Liver (tissue), 9 donors: ENCODE data around the gene CTXN2. TPM values are rescaled to one million over a fixed set of nuclear protein-coding genes. Genes with fewer than 3 reads are reported as not detected.
A peak's percentile ranks its signal among the peaks of the same experiment; 100 is the strongest.

Experiments used
- DNase-seq: peaks from one replicate; pipeline ENCODE4 v3.0.0-alpha.2; 2017; ENCODE audit warnings: low spot score
- H3K27ac ChIP-seq, 2 donors: one replicate each; pipeline ENCODE4 v1.7.0; 2013; ENCODE audit warnings: inconsistent platforms in 2 of 2, low read length in 2 of 2, control low read depth in 1 of 2, low read depth in 1 of 2, mild to moderate bottlenecking in 1 of 2
- H3K27me3 ChIP-seq, 4 donors: one replicate each; pipeline versions ENCODE4 v1.6.1 to v1.7.0; 2013; ENCODE audit warnings: low read length in 3 of 4, inconsistent platforms in 1 of 4, mild to moderate bottlenecking in 1 of 4, moderate library complexity in 1 of 4; ENCODE audit not compliant: control insufficient read depth in 4 of 4, insufficient read depth in 4 of 4
- H3K36me3 ChIP-seq, 4 donors: one replicate each; pipeline versions ENCODE4 v1.6.1 to v1.7.0; 2013; ENCODE audit warnings: low read length in 3 of 4, mild to moderate bottlenecking in 3 of 4, low read depth in 1 of 4, moderate library complexity in 1 of 4; ENCODE audit not compliant: control insufficient read depth in 4 of 4, insufficient read depth in 3 of 4
- H3K4me1 ChIP-seq, 4 donors: one replicate each; pipeline versions ENCODE4 v1.6.1 to v1.7.0; 2013; ENCODE audit warnings: low read length in 3 of 4, mild to moderate bottlenecking in 3 of 4, moderate library complexity in 1 of 4; ENCODE audit not compliant: control insufficient read depth in 4 of 4, insufficient read depth in 4 of 4
- H3K4me3 ChIP-seq, 3 donors: one replicate each; pipeline versions ENCODE4 v1.6.1 to v1.7.0; 2013; ENCODE audit warnings: low read length in 3 of 3, control low read depth in 1 of 3, low read depth in 1 of 3, mild to moderate bottlenecking in 1 of 3
- H3K9ac ChIP-seq, 2 donors: one replicate each; pipeline ENCODE4 v1.7.0; 2013; ENCODE audit warnings: low read length in 2 of 2, mild to moderate bottlenecking in 2 of 2, moderate library complexity in 2 of 2, control low read depth in 1 of 2, low read depth in 1 of 2
- H3K9me3 ChIP-seq, 4 donors: one replicate each; pipeline versions ENCODE4 v1.6.1 to v1.7.0; 2013; ENCODE audit warnings: low read length in 3 of 4; ENCODE audit not compliant: control insufficient read depth in 4 of 4
- CTCF ChIP-seq: fragments of 150-350 bp; IDR thresholded peaks from 2 replicates; pipeline ENCODE4 v1.5.1; 2017; ENCODE audit warnings: improper control_type of control experiment, low read depth, low read length; ENCODE audit not compliant: missing input control
- EGR1 ChIP-seq, 2 donors: IDR thresholded peaks; 2 replicates each; pipeline ENCODE4 v1.6.1; 2016 to 2018; ENCODE audit warnings: antibody characterized with exemption in 2 of 2, low read depth in 2 of 2
- FOXA1 ChIP-seq: IDR thresholded peaks from 2 replicates; pipeline ENCODE4 v1.6.1; 2016; ENCODE audit warnings: antibody characterized with exemption
- FOXA2 ChIP-seq: IDR thresholded peaks from 2 replicates; pipeline ENCODE4 v1.6.1; 2016; ENCODE audit warnings: antibody characterized with exemption
- GABPA ChIP-seq, 2 donors: IDR thresholded peaks in 1 of 2; conservative IDR thresholded peaks in 1 of 2; 2 replicates each; pipeline ENCODE4 v1.6.1; 2016; ENCODE audit warnings: antibody characterized with exemption in 2 of 2, mild to moderate bottlenecking in 1 of 2, moderate library complexity in 1 of 2
- MAX ChIP-seq: IDR thresholded peaks from 2 replicates; pipeline ENCODE4 v1.6.1; 2016; ENCODE audit warnings: antibody characterized with exemption
- NR2F2 ChIP-seq: IDR thresholded peaks from 2 replicates; pipeline ENCODE4 v1.6.1; 2016; ENCODE audit warnings: antibody characterized with exemption
- RAD21 ChIP-seq, 2 donors: IDR thresholded peaks; 2 replicates each; pipeline ENCODE4 v1.6.1; 2016; ENCODE audit warnings: antibody characterized with exemption in 2 of 2, mild to moderate bottlenecking in 2 of 2
- REST ChIP-seq: IDR thresholded peaks from 2 replicates; pipeline ENCODE4 v1.6.1; 2016; ENCODE audit warnings: antibody characterized with exemption, mild to moderate bottlenecking
- TAF1 ChIP-seq: conservative IDR thresholded peaks from 2 replicates; pipeline ENCODE4 v1.6.1; 2016; ENCODE audit warnings: antibody characterized with exemption, mild to moderate bottlenecking
- YY1 ChIP-seq: IDR thresholded peaks from 2 replicates; pipeline ENCODE4 v1.6.1; 2016; ENCODE audit warnings: antibody characterized with exemption, mild to moderate bottlenecking
- WGBS: extraction: QIAGEN DNeasy Blood & Tissue Kit; methylation state at CpG from one replicate; pipeline ENCODE4 v1.1.7; 2013; 5-methylcytosine and 5-hydroxymethylcytosine counted together
- polyA plus RNA-seq, 2 donors: library from polyadenylated mRNA; stranded (reverse) in 1 of 2; unstranded in 1 of 2; fragments of 200-250 nt in 1 of 2; fragments of >200 nt in 1 of 2; fragmentation: Nextera tagmentation in 1 of 2; extraction: Ambion mirVana in 1 of 2; gene quantifications; one replicate each; pipeline versions ENCODE4 v1.2.1 to v1.2.3, GENCODE V29; 2013 to 2015
- total RNA-seq, 2 donors: library from RNA; depleted of rRNA; stranded (reverse); fragments of >200 nt; gene quantifications; one replicate each; pipeline ENCODE4 v1.2.3, GENCODE V29; 2014
- donor health status: healthy.
- donor health status: healthy.
- donor health status: healthy.
- donor health status: healthy.
- donor health status: healthy.

The CTXN2 gene
- total and polyA plus RNA-seq, 4 donors = not detected

GRCh38 chr15:48248414-48248813 lies 56.9 kb downstream of the CTXN2 start (continued):
- no peak for TF ChIP-seq MAX
- no peak for TF ChIP-seq YY1

DNA sequence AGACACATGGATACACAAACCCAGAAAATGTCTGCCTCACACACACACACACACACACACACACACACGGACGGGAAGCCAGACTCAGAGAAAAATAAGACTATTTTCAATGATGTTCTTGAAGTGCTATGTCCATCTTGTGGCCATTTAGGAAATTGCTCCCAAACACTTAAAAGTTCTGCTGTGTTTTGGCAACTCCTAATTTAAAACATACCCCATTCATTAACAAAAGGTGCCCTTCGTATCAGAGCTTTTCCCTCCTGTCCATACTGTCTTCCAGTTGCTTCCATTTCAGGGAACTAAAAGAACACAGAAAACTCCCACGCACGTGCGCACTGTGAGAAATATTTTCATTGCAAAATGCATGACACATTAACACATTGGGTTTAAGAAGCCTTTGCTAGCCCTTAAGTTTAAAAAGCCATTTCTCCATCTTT lies 59.2 kb downstream of the CTXN2 start:
- no peaks in the 10 kb centered on the region for H3K4me1 ChIP-seq
- H3K27ac ChIP-seq = no peak overlapping the region
- no peaks in the 10 kb centered on the region for H3K27me3 ChIP-seq
- H3K9me3 ChIP-seq = no peaks in the 10 kb centered on the region
- WGBS = 36% methylated on average over 6 of the region's 6 CpGs
- H3K9ac ChIP-seq = no peak overlapping the region
- no peaks in the 10 kb centered on the region for H3K36me3 ChIP-seq
- H3K4me3 ChIP-seq = no peak overlapping the region
- DNase-seq = no peak
- no peak for TF ChIP-seq FOXA1
- TF ChIP-seq RAD21 (IDR thresholded peaks at IDR 0.05) = peak; percentile 68 to 75
- peak; percentile 64 for TF ChIP-seq CTCF

DNA sequence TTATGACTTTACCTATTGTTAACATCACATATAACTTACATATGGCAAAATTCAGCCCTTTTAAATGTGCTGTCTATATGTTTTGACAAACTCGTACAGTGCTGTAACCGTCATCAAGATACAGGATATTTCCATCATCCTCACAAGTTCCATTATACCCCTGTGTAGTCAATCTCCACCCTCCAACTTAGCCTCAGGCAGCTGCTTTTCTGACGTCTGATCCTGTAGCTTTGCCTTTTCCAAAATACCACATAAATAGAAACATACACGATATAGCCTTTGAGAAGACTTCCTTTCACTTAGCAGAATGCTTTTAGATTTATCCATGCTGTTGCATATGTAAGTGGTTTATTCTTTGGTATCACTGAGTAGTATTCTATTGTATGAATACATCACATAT lies 61.7 kb downstream of the CTXN2 start:
- Histone ChIP-seq H3K9ac (no peak overlapping the region), H3K36me3 (no peaks in the 10 kb centered on the region), H3K4me3 (no peak overlapping the region), H3K9me3 (no peaks in the 10 kb centered on the region), H3K27me3 (no peaks in the 10 kb centered on the region), H3K4me1 (no peaks in the 10 kb centered on the region), H3K27ac (no peak overlapping the region)
- WGBS = 59% methylated on average over 4 of the region's 4 CpGs
- no peak for DNase-seq
- TF ChIP-seq TAF1 = no peak
- no peak for TF ChIP-seq NR2F2
- TF ChIP-seq FOXA2 = no peak
- no peak for TF ChIP-seq FOXA1
- no peak for TF ChIP-seq EGR1 (IDR thresholded peaks at IDR 0.05; ENCODE audit: low read depth in 2 of 2)
- no peak for TF ChIP-seq CTCF
- no peak for TF ChIP-seq RAD21 (IDR thresholded peaks at IDR 0.05)
- no peak for TF ChIP-seq GABPA (IDR thresholded peaks at IDR 0.05 in 1 of 2, conservative IDR thresholded peaks at IDR 0.05 in 1 of 2)
- no peak for TF ChIP-seq REST

Other genes starting within 250 kb of the CTXN2 start
- not detected for gene SLC24A5, start 70.7 kb upstream of the CTXN2 start, total RNA-seq
- not detected for gene SLC24A5, start 70.7 kb upstream of the CTXN2 start, polyA plus RNA-seq
- gene MYEF2, start 13.4 kb upstream of the CTXN2 start, total RNA-seq = 1 to 10 TPM in 1 of 2 donors, under 1 TPM in 1; 0.42 to 1.2 TPM
- under 1 TPM; 0.07 to 0.25 TPM for gene MYEF2, start 13.4 kb upstream of the CTXN2 start, polyA plus RNA-seq
- gene SLC12A1, start 14.6 kb downstream of the CTXN2 start, total RNA-seq = under 1 TPM; 0.05 to 0.42 TPM
- gene SLC12A1, start 14.6 kb downstream of the CTXN2 start, polyA plus RNA-seq = under 1 TPM; 0.03 to 0.13 TPM
- gene DUT, start 139.8 kb downstream of the CTXN2 start, total RNA-seq = 10 to 100 TPM; 12.8 to 58.7 TPM
- gene DUT, start 139.8 kb downstream of the CTXN2 start, polyA plus RNA-seq = 10 to 100 TPM; 28.6 to 41.6 TPM